Glomerular endothelial cell (primary cell): ENCODE measurements around the gene ACHE. TPM values are rescaled to one million over a fixed set of nuclear protein-coding genes. Genes with fewer than 3 reads are reported as not detected.

Source experiments
- DNase-seq: peaks from one replicate; pipeline ENCODE4 v3.0.0-alpha.2; 2011; ENCODE audit warnings: low read depth, low spot score; ENCODE audit errors: extremely low read depth
- total RNA-seq: library from RNA; depleted of rRNA; stranded (reverse); fragments of >200 nt; gene quantifications from 2 replicates; pipeline ENCODE4 v1.2.3, GENCODE V29; 2015

Gene ACHE
- total RNA-seq, 1 donor from 2014 or later: 2.0 TPM

DNA sequence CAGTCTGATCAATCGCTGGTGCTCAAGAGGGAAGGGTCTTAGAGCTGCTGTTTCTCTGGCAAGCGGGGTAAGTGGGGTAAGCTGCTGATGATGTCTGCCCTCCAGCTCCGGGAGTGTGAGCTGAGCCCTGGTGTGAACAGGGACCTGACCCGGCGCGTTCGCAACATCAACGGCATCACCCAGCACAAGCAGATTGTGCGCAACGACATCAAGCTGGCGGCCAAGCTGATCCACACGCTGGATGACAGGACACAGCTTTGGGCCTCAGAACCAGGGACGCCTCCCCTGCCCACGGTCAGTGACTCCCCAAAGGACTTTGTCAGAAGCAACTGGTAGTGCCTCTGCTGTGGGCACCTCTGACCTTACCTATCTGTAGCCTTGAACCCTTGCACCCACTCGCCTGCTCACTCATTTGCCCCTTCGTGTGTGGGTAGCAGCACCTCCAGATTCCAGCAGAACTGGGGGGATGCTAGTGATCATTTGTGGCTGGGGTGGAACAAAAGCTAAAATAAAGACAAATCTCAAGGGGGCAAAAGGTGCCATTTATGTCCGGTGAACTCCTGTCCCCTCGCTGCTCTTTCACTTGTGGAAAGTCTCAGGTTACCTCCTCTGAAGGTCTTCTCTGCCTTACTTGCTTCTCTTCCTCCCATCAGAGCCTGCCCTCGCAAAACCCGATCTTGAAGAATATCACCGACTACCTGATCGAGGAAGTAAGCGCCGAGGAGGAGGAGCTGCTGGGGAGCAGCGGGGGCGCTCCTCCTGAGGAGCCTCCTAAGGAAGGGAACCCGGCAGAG lies 9.3 kb downstream of the ACHE start:
- no peak for DNase-seq

- no peak for DNase-seq
These were observed 10.1 kb downstream of the ACHE start for GRCh38 chr7:100885440-100886141.

DNA sequence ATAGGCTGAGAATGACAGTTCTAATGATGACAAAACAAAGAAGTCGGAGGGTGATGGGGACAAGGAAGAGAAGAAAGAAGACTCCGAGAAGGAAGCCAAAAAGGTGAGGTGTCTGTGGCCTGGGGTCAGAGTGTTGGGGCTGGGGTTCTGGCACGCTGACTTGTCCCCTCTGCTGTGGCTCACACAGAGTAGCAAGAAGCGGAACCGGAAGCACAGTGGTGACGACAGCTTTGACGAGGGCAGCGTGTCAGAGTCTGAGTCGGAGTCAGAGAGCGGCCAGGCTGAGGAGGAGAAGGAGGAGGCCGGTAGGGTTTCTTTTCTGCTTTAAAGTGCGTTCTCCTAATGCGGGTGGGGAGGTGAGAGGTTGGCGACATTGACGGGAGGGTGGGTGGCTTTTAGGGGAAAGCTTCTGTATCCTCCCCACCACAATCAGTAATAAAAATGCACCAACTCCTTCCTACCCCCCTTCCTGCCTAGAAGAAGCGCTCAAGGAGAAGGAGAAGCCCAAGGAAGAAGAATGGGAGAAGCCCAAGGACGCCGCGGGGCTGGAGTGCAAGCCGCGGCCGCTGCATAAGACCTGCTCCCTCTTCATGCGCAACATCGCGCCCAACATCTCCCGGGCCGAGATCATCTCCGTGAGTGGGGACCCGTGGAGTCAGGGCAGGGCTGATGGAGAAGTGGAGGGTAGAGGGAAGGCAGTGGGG lies 10.8 kb downstream of the ACHE start:
- DNase-seq: no peak

DNA sequence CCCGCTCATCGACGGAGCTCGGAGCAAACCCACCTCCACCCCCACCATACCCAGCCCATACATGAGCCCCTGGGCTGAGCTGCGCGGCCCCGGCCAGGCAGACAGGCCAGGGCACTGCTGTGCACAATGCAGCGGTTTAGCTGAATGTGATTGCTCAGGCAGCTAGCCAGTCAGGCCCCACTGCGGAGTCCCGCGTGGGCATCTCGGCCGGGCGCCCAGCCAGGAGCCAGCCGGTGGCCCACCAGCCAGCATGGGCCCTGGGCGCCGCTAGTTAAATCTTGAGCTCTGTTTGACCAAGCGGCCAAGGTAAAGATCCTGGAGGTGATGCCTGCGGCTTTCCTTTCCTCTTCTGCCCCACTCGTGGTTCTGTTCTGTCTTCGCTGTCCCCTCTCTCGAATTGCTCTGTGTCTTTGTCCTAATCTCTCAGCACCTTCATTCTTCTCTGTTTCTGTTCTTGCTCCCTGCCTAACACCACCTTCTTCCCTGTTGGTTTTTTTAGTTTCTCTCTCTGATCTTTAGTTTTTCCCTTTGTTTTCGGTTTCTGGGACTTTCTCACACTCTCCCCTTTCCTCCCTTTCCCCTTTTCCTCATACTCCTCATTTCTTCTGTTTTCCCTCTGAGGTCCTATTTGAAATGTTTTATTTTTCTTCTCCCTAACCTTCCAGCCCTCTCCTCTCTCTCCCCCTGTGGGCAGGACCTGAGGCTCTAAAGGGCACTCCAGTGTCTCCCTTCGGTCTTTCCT lies 12.7 kb downstream of the ACHE start:
- DNase-seq: no peak

DNA sequence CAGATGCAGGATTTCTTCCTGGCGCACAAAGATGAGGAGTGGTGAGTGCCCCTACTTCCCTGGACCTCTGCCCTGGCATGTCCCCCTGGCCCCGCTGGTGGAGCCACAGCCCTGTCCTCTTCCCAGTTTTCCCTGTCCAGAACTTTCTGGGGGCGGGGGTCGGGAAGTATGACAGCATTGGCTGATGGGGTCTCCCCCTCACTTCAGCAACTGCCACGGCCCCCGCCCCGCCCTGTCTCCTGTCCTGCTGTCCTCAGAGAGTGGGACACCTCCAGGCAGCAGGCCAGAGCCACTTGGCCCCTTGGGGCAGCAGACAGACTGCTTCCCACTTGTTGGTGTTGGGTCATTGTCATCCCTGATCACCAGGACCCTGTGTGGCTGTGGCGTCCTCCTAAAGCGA lies 13.5 kb downstream of the ACHE start:
- no peak for DNase-seq

DNA sequence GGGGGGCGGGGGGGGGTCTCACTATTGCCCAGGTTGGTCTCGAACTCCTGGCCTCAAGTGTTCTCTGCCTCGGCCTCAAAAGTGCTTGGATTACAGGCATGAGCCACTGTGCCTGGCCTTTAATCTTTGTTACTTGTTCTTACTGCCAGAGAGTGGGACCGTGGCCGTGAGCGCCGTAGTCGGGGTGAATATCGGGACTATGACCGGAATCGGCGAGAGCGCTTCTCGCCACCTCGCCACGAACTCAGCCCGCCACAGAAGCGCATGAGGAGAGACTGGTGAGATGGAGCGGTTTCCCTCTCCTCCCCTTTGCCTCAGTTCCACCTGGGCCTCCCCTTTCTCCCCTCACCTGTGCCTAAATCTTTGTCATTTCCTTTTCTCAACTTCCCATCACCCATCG lies 14.6 kb downstream of the ACHE start:
- DNase-seq: no peak

DNA sequence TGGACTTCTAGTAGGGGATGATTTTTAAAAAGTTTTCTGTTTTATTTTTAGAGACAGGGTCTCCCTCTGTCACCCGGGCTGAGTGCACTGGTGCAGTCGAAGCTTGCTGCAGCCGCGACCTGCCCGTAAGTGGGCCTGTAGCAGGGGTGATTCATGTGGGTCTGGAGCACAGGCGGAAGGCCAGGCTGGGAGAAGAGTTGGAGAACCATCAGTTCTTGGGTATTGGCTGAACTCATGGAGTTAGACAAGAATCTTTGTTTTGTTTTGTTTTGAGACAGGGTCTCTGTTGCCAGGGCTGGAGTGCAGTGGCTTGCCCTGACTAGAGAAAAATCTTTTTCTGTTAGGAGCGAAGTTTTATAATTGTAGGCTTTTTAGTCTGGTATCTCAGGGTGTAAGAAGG lies 15.0 kb downstream of the ACHE start:
- no peak for DNase-seq

GRCh38 chr7:100879685-100880261 lies 15.9 kb downstream of the ACHE start:
- DNase-seq: no peak

- DNase-seq: no peak
These were observed 17.0 kb downstream of the ACHE start for GRCh38 chr7:100878685-100879084.

GRCh38 chr7:100878013-100878412 lies 17.7 kb downstream of the ACHE start:
- DNase-seq: no peak

- no peak for DNase-seq
These were observed 20.3 kb downstream of the ACHE start for GRCh38 chr7:100875356-100875751.

DNA sequence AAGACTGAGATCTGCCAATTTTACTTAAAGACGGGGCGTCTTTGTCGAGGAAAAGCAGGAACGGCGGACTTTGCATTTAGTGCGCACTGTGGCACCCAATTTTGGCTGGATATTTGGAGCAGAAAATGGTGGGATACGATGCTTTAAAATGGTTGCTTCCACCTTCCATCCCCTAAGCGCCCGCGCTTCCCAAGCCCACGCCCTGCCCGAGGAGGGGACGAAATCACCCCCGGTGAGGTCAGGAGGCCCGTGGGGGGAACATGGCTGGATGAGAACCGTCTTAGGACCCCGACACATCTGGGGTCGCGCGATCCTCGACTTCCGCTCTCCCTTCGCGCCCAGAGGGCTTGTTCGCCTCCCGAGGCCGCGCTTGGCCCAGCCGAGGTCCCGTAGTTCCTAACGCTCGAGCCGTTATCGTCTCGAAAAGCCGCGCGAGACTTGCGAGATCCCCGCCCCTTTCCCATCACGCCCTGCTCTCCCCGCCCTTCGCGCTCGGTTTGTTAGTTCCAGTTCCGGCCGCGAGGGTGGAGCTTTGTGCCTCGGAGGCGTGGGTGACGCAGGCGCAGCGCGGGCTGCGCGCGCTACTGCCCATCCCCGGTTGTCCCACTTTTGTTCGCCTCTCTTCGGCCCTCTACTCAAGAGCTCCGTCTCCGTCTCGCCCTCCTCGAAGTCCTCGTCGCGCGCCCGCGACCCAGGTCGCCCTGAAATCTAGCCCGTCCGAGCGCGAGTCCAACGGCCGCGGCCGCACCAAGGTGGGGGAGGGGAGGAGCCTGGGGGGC lies 20.9 kb downstream of the ACHE start, which contains the start of gene SRRT:
TSS of gene SRRT (plus strand) at position 527 of the 779 bp plus-strand sequence. CDS start 488 bp downstream, outside the sequence.
- DNase-seq: peak; percentile 84

DNA sequence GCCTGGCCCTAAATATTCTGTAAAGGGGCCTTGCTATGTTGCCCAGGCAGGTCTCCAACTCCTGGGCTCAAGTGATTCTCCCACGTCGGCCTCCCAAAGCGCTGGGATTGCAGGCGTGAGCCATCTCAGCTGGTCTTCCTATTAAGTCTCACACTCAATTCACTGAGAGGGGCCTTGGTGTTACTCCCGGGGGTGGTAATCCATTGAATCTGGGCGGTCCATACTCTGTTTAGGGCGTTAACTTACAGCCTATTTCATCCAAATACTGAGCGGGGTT lies 21.4 kb downstream of the ACHE start:
- no peak for DNase-seq

- no peak for DNase-seq
These were observed 21.9 kb downstream of the ACHE start for GRCh38 chr7:100873599-100874299.

- no peak for DNase-seq
These were observed 27.8 kb downstream of the ACHE start for GRCh38 chr7:100867776-100868485.

DNA sequence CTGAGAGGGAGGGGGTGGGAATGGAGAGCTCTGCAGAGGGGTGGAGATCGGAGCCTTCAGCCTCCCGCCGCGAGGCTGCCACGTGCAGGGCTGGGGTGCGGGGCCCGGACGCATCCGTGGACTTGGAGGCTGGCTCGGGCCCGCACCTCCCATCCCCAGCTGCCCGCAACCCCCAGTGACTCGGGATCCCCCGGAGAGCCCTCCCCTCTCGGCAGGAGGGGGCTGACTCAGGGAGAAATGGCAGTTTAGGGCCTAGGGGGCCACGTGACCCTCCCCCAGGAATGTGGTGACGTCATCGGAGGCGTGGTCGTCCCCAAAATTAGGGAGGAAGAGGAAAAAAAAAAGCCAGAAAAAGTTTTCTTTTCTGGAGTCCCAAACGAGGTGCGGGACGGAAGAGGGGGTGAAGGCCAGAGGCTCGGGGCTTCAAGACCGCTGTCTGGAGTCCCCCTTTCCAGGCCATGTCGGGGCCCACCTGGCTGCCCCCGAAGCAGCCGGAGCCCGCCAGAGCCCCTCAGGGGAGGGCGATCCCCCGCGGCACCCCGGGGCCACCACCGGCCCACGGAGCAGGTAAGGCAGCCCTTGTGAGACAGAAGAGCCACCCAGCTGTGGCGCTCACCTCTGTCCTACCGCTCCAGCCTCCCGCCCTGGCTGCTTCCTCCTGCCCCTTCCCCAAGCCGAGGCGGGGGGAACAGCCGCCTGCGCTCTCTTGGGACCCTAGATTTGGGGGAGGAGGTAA lies 28.5 kb downstream of the ACHE start, which contains the start of gene TRIP6:
TSS of gene TRIP6 (plus strand) at position 348 of the 736 bp plus-strand sequence. CDS start at position 459, 111 bp downstream.
- DNase-seq: no peak

- no peak for DNase-seq
These were observed 29.0 kb downstream of the ACHE start for GRCh38 chr7:100866729-100867039.
